ENCODE data around the gene TMEM158.
A peak's percentile ranks its signal among the peaks of the same experiment; 100 is the strongest.

Gene TMEM158

DNA sequence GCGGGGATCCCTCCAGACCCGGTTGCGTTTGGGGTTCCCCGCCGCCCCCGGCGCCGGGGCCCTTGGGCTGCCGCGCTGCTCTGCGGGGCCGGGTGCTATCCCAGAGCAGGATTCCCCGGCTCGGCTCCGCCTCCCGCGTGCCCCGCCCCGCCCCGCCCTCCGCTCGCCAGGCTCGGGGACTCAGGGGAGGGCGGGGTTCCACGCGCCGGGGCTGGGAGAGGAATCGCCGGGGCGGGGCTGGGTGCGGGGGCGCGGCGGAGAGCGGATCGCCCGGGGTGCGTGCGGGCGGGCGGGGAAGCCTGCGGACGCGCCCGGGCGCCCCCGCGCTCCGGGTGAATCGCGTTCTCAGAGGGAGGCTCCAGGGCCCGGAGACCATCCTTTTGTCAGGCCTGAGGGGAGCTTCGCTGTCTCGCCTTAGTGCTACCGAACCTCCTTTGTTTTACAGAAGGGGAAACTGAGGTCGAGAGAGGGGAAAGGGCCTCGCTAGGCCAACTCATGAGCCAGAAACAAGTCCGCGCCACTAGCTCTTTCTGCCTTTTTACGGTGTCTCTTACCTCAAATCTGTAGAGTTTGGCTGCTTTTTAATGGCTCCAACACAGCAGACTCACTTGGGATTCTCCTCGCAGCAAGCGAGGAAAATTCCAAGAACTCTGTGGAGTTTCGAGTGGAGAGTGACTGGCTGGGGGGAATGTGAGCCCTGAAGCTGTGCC lies at the start of gene TMEM158:
TSS of gene TMEM158 (minus strand) at position 82 of the 710 bp plus-strand sequence. CDS start 260 bp downstream, outside the sequence.
- DNase-seq (ENCODE audit: low spot score) = peak; percentile 94
- TF ChIP-seq, protein P1, sequence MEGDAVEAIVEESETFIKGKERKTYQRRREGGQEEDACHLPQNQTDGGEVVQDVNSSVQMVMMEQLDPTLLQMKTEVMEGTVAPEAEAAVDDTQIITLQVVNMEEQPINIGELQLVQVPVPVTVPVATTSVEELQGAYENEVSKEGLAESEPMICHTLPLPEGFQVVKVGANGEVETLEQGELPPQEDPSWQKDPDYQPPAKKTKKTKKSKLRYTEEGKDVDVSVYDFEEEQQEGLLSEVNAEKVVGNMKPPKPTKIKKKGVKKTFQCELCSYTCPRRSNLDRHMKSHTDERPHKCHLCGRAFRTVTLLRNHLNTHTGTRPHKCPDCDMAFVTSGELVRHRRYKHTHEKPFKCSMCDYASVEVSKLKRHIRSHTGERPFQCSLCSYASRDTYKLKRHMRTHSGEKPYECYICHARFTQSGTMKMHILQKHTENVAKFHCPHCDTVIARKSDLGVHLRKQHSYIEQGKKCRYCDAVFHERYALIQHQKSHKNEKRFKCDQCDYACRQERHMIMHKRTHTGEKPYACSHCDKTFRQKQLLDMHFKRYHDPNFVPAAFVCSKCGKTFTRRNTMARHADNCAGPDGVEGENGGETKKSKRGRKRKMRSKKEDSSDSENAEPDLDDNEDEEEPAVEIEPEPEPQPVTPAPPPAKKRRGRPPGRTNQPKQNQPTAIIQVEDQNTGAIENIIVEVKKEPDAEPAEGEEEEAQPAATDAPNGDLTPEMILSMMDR (IDR thresholded peaks at IDR 0.05; ENCODE audit: borderline replicate concordance, control extremely low read depth, extremely low read depth, insufficient read depth, missing control alignments) = no peak
- in situ Hi-C loops (cut with MboI; ENCODE audit: low sequenced_read_pairs, unreplicated experiment) = no loop called here

DNA sequence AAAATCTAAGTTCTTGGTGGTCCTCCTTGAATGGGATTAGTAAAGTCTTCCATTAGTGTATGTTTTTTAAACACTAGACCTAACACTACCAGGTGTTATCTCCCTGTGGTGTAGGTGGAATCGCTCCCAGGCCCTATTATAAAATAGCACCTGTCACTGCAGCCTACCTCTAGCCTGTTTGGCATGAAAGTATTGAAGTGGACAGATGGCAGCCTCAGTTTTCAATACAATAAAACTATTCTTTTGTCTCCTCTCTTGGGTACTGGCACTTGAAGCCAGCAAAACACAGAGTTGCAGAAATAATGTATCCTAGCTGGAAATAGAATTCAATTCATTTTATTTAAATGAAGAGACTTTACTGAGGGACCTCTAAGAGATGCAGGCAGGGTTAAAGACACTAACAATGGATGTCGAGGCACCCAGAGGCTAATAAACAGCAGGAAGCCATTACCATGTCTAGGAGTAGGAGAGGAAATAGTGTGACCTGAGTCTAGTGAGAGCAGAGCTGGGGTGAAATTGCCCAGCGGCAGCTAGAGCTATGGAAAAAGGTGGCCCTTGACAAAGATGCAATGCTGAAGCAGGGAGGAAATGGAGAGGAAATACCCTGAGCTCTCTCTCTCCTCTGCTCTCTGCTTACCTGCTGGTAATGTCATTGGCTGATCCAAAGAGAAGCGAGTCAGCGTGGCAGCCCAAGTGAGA lies 49.1 kb upstream of the TMEM158 start:
- no peak for DNase-seq (ENCODE audit: low spot score)
- TF ChIP-seq, protein P1 (IDR thresholded peaks at IDR 0.05; ENCODE audit: borderline replicate concordance, control extremely low read depth, extremely low read depth, insufficient read depth, missing control alignments) = no peak
- in situ Hi-C loops (cut with MboI; ENCODE audit: low sequenced_read_pairs, unreplicated experiment) = no loop called here

DNA sequence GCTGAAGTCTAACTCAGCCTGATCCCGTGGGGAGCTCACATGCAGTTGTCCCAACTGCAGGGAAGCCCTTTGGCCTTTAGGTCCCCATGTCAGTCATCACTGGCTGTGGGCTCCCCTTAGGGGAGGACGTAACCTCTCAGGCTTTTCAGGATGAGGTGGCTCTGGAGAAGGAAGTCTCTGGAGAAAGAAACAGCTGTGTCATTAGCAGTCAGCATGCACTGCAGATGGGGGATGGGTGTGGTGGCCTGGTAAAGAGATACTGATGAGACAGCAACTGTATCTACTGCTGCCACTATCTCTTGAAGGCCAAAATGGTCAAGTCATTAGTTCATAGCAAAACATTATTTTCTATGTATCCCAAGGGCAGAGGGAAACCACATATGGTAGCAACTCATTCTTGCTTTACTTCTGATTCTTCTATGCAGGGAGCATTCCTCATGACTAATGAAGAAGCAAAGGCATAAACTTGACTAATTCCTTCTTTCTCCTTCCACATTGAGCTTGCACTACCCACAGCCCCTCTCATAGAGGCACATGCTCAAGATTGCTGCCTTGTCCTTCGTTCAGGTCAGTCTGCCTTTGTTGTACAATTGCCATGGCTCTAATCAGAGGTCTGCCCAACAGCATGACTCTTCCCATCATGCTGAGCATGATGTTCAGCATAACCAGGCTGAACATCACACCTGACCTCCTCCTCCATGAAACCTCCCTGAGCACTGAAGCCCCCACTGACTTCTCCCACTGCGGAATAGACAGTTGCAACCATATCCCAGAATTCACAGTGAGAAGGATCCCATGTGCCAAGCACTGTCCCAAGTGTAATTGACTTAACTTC lies 47.8 kb upstream of the TMEM158 start:
- in situ Hi-C loops (cut with MboI; ENCODE audit: low sequenced_read_pairs, unreplicated experiment) = no loop called here
- TF ChIP-seq, protein P1 (IDR thresholded peaks at IDR 0.05; ENCODE audit: borderline replicate concordance, control extremely low read depth, extremely low read depth, insufficient read depth, missing control alignments) = no peak
- DNase-seq (ENCODE audit: low spot score) = no peak

DNA sequence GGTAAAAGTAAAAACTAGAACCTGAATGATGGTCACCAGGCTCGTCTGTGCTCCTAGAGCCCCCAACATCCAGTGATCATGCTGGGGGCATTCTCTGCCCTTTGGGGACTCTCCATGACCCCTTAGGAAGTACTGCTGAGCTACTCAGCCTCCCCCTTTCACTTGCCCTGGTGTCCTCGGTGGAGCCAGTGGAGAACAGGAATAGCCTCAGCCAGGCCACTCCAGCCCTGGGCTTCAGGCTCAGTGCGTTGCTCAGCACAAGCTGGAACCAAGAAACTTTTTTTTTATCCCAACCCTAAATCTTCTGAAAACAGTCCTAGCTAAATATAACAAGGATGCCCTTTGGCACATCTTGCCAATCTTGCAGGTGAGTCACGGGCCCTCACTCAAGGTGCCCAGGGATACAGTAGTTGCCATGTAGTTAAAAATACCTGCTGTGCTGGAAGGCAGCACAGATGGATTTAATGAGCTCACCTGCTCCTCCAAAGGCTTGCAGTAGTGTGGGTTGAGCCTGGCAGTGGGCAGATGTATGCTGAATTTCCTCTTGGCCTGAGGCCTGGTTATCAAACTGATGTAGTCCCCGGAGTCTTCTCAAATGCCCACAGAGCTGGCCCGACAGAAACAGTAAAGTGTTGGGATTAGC lies 46.9 kb upstream of the TMEM158 start:
- in situ Hi-C loops (cut with MboI; ENCODE audit: low sequenced_read_pairs, unreplicated experiment) = no loop called here
- DNase-seq (ENCODE audit: low spot score) = no peak
- TF ChIP-seq, protein P1 (IDR thresholded peaks at IDR 0.05; ENCODE audit: borderline replicate concordance, control extremely low read depth, extremely low read depth, insufficient read depth, missing control alignments) = no peak

DNA sequence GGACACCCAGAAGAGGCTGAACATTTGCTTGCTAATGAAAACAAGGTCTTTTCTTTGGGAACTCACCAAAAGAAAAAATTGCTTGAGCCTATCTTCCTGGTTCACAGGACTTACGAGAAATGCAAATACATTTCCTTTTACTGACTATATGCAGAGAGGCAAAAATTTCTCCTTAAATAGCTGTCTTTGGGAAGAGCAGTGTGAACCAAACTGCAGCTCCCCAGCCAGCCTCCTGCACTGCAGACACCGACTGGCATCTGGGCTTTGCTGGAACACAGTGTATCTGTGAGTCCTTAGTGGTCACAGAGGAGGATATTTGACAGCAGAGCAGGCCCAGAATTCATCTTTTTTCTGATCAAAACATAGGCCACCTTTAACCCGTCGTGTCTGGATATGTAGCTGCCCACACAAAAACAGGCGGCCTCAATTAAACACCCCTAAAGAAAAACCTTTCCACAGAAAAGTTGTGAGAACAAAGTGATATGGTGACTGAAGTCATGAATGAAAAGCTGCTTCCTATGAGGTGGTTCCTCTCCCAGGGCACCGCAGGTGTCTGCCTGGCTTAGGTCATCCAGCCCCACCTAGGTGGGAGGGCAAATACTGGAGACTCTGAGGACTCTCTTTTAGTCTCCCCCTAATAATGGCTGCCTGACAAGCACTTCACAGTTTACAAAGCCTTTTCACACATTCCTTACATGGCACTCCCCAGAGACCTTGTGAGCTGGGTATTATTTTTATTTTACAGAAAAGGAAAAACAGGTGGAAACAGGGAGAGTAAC lies 46.1 kb upstream of the TMEM158 start:
- in situ Hi-C loops (cut with MboI; ENCODE audit: low sequenced_read_pairs, unreplicated experiment) = no loop called here
- TF ChIP-seq, protein P1 (IDR thresholded peaks at IDR 0.05; ENCODE audit: borderline replicate concordance, control extremely low read depth, extremely low read depth, insufficient read depth, missing control alignments) = no peak
- no peak for DNase-seq (ENCODE audit: low spot score)

Data from GM13976 (cell line).